Right kidney (tissue), 1 donor: ENCODE results near the gene KLHDC7B.
A peak's percentile ranks its signal among the peaks of the same experiment; 100 is the strongest.

ENCODE experiments used
- DNase-seq: peaks from one replicate; pipeline ENCODE4 v3.0.0-alpha.2; 2016

KLHDC7B gene

GRCh38 chr22:50548040-50548920 lies 2.6 kb downstream of the KLHDC7B start:
- no peak for DNase-seq

GRCh38 chr22:50548921-50549790 lies 3.5 kb downstream of the KLHDC7B start:
- no peak for DNase-seq

GRCh38 chr22:50550395-50550794 lies 4.7 kb downstream of the KLHDC7B start:
- no peak for DNase-seq

DNA sequence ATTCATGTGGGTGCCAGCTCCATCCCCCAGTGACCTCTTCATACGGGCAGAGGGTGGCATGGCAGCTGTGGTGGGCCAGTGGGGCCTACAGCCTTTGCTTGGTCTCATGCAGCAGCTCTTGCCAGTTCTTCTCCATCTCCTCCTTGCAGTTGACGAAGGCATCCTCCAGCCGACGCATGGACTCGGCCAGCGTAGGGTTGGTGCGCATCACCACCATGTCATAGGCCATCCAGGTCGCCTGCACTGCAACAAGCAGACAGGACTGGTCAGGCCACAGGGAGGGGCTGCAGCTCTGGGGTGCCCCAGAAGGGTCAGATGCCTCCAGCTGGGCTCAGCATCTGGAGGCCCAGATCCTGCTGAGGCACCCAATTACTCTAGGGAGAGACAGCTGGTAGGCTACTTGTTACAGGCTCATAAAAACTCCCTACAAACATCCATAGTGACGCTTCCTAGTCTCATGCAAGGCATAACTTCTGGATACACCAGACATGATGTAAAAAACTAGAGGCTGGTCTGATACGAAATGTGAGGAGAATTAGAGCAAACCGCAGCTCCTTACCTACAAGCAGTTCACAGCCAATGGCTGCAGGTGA lies 5.6 kb downstream of the KLHDC7B start:
- DNase-seq: no peak

- no peak for DNase-seq
These were observed 7.6 kb downstream of the KLHDC7B start for GRCh38 chr22:50553310-50553709.

GRCh38 chr22:50556703-50557102 lies 11.0 kb downstream of the KLHDC7B start:
- no peak for DNase-seq

DNA sequence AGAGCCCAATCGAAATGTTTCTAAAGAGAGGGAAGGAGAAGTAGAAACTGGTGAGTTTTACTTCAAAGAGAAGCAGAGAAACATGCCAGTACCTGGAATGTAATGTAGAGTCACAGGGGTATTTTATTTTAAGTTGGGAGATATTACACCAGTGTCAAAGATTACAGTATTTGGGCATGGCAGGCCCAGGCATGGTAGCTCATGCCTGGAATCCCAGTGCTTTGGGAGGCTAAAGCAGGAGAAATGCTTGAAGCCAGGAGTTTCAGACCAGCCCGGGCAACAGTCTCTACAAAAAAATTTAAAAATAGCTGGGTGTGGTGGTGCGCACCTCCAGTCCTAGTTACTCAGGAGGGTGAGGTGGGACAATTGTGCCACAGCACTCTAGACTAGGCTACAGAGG lies 14.3 kb downstream of the KLHDC7B start:
- no peak for DNase-seq

GRCh38 chr22:50561401-50562358 lies 16.0 kb downstream of the KLHDC7B start:
- no peak for DNase-seq

DNA sequence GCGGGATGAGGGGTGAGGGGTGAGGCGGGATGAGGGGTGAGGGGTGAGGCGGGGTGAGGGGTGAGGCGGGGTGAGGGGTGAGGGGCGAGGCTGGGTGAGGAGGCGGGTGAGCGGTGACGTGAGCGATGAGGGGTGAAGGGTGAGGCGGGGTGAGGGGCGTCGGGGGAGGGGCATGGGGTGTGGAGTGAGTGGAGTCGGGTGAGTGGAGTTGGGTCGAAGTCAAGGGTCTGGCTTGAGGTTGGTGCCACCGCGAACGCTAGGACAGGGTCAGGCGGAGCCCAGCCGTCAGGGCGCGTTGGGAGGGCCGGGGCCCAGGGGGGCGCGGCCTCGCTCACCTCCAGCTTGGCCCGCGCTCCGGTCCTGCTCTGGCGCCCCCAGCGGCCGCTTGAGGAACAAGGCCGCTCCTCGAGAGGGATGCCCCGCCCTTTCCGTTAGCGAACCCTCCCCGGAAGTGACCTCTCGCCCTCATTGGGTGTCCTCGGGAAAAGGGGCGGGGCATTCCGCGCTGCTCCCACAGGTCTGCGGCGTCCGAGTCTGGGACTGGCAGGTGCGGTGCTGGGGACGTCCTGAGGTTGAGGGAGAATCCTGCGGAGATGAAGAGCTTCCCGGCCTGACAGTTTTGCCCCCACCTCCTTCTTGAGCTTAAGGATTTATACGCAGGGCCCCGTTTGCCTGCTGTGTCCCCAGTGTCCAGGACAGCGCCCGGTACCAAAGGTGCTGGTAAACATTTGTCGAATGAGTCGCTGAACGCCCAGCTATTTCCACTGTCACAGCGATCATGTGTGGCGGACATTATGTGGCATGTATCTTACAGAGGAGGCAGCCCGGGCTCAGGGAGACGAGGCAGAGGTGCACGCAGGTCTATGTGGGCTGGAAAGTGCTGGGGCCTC lies 17.1 kb downstream of the KLHDC7B start, which contains the start of gene SYCE3:
Gene SYCE3 (minus strand): TSS at position 397 of the 890 bp plus-strand sequence. CDS start 6,514 bp downstream, outside the sequence.
- peak; percentile 91 for DNase-seq

DNA sequence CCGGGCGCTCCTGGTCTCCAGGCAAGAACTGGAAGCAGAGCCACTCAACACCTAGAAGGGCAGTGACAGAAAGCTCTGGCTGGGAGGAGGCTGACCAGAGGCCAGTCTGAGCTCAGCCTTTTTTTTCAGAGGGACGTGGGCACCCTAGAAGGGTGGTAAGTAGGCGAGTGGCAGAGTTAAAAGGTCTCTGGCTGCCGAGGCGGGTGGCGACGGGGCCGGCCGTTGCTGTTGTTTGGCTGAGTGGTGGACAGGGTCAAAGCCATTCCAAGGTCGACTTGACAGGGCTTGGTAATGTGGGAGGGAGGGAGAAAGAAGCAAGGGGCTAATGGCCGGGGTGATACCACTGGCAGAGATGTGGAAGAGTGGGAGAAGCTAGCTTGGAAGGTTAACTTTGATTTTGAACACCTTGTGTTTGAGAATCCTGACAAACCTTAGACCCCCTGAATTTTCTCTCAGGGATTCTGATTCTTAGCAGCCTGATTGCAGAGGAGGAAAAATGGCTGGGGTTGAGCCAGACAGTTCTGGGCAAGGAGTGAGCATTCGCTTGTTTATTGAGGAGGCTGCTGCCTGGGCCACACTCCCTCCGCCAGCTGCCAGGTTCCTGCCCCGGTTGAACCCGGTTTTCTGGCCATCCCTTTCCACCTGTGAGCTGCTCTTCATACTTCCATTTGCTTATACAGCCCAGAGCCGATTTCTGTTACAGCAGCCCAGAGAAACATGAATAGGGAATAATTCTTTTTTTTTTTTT lies 17.9 kb downstream of the KLHDC7B start:
- no peak for DNase-seq

DNA sequence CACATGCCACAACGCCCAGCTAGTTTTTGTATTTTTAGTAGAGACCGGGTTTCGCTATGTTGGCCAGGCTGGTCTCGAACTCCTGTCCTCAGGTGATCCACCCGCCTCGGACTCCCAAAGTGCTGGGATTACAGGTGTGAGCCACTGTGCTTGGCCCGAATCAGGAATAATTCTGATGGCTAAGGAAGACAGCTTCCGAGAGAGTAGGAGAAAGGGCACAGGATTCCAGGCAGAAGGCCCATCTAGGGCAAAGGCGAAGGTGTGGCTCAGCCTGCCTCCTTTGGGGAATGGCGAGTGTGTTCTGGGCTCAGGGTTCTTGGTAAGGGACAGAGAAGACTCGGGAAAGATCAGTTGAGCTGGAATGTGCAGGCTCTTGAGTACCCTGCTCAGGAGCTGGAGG lies 18.6 kb downstream of the KLHDC7B start:
- DNase-seq: no peak

- no peak for DNase-seq
These were observed 22.1 kb downstream of the KLHDC7B start for GRCh38 chr22:50567721-50568252.

DNA sequence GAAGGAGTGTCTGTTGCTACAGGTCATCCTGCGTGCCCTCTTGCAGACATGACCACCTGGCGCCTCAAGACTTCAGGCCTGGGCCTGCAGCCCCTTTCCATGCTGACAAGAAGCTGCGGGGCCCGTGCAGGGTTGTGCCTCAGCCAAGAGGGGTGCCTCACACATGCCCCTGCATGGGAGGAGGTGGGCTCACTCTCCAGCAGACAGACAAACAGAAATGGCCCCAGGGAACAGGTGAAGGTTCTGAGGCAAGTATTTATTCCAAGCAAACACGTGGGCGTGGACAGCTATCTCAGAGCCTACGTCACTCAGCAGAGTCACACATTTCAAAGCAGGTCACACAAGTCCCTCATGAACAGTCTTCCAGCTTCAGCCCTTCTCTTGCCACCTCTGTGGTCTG lies 22.9 kb downstream of the KLHDC7B start:
- no peak for DNase-seq

GRCh38 chr22:50569041-50569459 lies 23.4 kb downstream of the KLHDC7B start:
- DNase-seq: no peak

GRCh38 chr22:50569896-50570535 lies 24.3 kb downstream of the KLHDC7B start:
- DNase-seq: no peak

GRCh38 chr22:50570861-50571260 lies 25.2 kb downstream of the KLHDC7B start:
- no peak for DNase-seq

GRCh38 chr22:50571264-50572175 lies 25.8 kb downstream of the KLHDC7B start:
- DNase-seq: no peak

GRCh38 chr22:50572965-50573364 lies 27.3 kb downstream of the KLHDC7B start:
- DNase-seq: no peak
